Activated T-helper 1 cell treated with anti-CD3 and anti-CD28 coated beads, Interleukin-12 subunit alpha, Interleukin-12 subunit beta, Interleukin-2, Interleukin-4 antibody, amounts not matched to agents 30 ng/mL and 10 ng/mL and 1 ng/mL, durations not matched to agents 14 hours and 24 hours and 36 hours (primary cell): ENCODE results near the gene FAM181A. TPM values are rescaled to one million over a fixed set of nuclear protein-coding genes. Genes with fewer than 3 reads are reported as not detected.

Experiments
- DNase-seq: peaks from one replicate; pipeline ENCODE4 v3.0.0; 2021; ENCODE audit warnings: low spot score
- H3K27ac Mint-ChIP-seq: one replicate; pipeline ENCODE4 v1.8.0; 2021; ENCODE audit warnings: mild to moderate bottlenecking, mixed read lengths
- H3K27me3 Mint-ChIP-seq: one replicate; pipeline ENCODE4 v1.8.0; 2022; ENCODE audit warnings: mild to moderate bottlenecking, moderate library complexity, mixed read lengths; ENCODE audit not compliant: insufficient read depth
- H3K36me3 Mint-ChIP-seq: one replicate; pipeline ENCODE4 v1.8.0; 2021; ENCODE audit warnings: low read depth, mixed read lengths
- H3K4me1 Mint-ChIP-seq: one replicate; pipeline ENCODE4 v1.8.0; 2021; ENCODE audit warnings: low read depth, mixed read lengths
- H3K4me3 Mint-ChIP-seq: one replicate; pipeline ENCODE4 v1.8.0; 2021; ENCODE audit warnings: mild to moderate bottlenecking, moderate library complexity, mixed read lengths
- H3K9me3 Mint-ChIP-seq: one replicate; pipeline ENCODE4 v1.8.0; 2021; ENCODE audit warnings: mixed read lengths
- intact Hi-C: fragments of 100-400 bp; cut with micrococcal nuclease; formaldehyde crosslinking; loops from one replicate; pipeline ENCODE4 v1.15.1; 2024
- total RNA-seq: library from RNA; stranded (reverse); gene quantifications from 2 replicates; pipeline ENCODE4 v1.2.3, GENCODE V29; 2022

Gene FAM181A
- total RNA-seq, 1 donor from 2014 or later, result not detected

DNA sequence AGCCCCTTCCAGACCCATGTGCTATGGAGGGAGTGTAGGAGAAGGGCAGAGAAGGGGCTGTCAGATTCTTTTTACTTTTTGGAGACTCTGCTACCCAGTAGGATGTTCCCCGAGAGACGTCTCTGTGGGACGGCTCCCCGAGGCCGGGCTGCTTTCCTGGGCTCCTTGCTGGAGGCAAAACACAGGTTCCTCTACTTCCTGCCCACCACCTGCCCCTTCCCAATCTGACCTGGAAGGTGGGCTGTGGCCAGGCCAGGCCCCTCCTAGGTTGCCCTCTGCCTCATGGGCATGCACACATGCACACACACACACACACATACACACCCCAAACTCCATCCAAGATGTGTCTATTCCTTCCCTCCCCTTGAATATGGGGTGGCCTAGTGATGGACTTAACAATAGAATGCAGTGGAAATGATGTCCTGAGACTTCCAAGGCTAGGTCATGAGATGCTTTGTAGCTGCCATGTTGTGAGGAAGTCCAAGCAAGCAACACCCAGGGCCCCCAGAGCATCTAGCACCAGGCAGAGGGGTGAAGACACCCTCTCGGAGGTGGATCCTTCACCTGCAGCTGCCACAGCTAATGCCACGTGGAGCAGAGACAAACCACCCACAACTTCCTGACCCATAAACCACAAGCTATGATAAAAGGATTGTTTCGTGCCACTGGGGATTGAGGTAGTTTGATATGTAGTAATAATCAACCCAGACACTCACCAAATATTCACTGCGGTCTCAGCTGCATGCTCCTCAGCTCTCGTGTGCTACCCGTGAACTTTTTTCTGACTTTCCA is 50.8 kb downstream of the FAM181A start:
- intact Hi-C loops, result loop anchor here (1.0 kb wide), 4 partner anchors 8 to 43 kb away; no protein-coding TSS in a partner anchor
- Mint-ChIP-seq H3K36me3 (peaks cover 21% of the 10 kb centered on the region), H3K4me1 (peaks cover 86% of the 10 kb centered on the region), H3K9me3 (peaks cover 7% of the 10 kb centered on the region), H3K27me3 (peaks cover 2% of the 10 kb centered on the region), H3K27ac (peak overlapping the region; percentile 99), H3K4me3 (peak overlapping the region; percentile 48)
- peak; percentile 77 for DNase-seq

DNA sequence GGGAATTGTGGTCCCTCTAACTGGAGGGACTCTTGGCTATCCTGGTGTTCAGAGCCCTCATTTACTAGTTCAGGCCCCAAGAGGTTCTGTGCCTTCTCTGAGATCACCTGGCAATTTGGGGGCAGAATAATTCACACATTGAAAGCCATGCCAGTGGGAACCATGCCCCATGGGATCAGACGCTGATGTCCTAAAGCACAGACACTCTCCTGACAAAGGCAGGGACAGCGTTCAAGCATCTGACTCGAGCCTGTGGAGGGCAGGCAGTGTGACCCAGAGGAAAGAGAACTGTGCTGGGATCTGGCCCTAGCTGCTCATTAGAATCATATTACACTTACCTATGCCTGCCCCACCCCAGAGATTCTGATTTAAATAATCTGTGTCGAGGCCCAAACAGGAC is 51.6 kb downstream of the FAM181A start:
- H3K4me3 Mint-ChIP-seq, result peak overlapping the region; percentile 48
- H3K36me3 Mint-ChIP-seq, result peaks cover 18% of the 10 kb centered on the region
- H3K9me3 Mint-ChIP-seq, result peaks cover 7% of the 10 kb centered on the region
- intact Hi-C loops, result loop anchor here (1.0 kb wide), 4 partner anchors 8 to 43 kb away; no protein-coding TSS in a partner anchor
- H3K27me3 Mint-ChIP-seq, result peaks cover 2% of the 10 kb centered on the region
- H3K4me1 Mint-ChIP-seq, result peaks cover 80% of the 10 kb centered on the region
- no peak for DNase-seq
- H3K27ac Mint-ChIP-seq, result peak overlapping the region; percentile 99

Other genes with a start within 250 kb of the FAM181A start
- not detected in 2 replicates for gene PRIMA1, start 138.9 kb upstream of the FAM181A start, total RNA-seq
- 21.1 and 23.4 TPM in 2 replicates for gene ASB2, start 49.2 kb downstream of the FAM181A start, total RNA-seq
- gene CCDC197, start 70.0 kb downstream of the FAM181A start, total RNA-seq, result 0.13 TPM in 1 of 2 replicates, not detected in the other
- gene OTUB2, start 99.0 kb downstream of the FAM181A start, total RNA-seq, result 1.5 TPM in 2 replicates
- 252 and 271 TPM in 2 replicates for gene DDX24, start 153.9 kb downstream of the FAM181A start, total RNA-seq
- 22.0 and 22.7 TPM in 2 replicates for gene IFI27L1, start 154.0 kb downstream of the FAM181A start, total RNA-seq
- 37.0 and 42.2 TPM in 2 replicates for gene IFI27, start 183.4 kb downstream of the FAM181A start, total RNA-seq
- 33.5 and 36.1 TPM in 2 replicates for gene IFI27L2, start 202.3 kb downstream of the FAM181A start, total RNA-seq
- gene PPP4R4, start 247.0 kb downstream of the FAM181A start, total RNA-seq, result 2.2 and 2.4 TPM in 2 replicates